ENCODE results near the gene UBR4.

Gene UBR4

DNA sequence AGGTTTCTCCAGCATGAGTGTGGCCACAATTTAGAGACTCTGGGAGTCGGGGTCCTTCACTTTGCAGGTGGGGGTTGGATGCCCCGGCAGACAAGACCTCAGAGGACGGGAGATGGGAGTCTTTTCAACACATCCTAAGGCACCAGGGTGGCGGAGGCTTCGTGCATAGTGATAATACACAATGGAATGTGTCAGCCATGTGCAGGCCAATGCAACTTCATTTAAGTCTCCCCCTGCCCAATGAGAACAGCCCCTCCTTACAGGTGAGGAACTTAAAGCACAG lies 177.7 kb downstream of the UBR4 start:
- DNase-seq (ENCODE audit: low spot score): no peak
- TF ChIP-seq, protein P1, sequence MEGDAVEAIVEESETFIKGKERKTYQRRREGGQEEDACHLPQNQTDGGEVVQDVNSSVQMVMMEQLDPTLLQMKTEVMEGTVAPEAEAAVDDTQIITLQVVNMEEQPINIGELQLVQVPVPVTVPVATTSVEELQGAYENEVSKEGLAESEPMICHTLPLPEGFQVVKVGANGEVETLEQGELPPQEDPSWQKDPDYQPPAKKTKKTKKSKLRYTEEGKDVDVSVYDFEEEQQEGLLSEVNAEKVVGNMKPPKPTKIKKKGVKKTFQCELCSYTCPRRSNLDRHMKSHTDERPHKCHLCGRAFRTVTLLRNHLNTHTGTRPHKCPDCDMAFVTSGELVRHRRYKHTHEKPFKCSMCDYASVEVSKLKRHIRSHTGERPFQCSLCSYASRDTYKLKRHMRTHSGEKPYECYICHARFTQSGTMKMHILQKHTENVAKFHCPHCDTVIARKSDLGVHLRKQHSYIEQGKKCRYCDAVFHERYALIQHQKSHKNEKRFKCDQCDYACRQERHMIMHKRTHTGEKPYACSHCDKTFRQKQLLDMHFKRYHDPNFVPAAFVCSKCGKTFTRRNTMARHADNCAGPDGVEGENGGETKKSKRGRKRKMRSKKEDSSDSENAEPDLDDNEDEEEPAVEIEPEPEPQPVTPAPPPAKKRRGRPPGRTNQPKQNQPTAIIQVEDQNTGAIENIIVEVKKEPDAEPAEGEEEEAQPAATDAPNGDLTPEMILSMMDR (IDR thresholded peaks at IDR 0.05; ENCODE audit: extremely low read depth, missing control alignments): no peak

DNA sequence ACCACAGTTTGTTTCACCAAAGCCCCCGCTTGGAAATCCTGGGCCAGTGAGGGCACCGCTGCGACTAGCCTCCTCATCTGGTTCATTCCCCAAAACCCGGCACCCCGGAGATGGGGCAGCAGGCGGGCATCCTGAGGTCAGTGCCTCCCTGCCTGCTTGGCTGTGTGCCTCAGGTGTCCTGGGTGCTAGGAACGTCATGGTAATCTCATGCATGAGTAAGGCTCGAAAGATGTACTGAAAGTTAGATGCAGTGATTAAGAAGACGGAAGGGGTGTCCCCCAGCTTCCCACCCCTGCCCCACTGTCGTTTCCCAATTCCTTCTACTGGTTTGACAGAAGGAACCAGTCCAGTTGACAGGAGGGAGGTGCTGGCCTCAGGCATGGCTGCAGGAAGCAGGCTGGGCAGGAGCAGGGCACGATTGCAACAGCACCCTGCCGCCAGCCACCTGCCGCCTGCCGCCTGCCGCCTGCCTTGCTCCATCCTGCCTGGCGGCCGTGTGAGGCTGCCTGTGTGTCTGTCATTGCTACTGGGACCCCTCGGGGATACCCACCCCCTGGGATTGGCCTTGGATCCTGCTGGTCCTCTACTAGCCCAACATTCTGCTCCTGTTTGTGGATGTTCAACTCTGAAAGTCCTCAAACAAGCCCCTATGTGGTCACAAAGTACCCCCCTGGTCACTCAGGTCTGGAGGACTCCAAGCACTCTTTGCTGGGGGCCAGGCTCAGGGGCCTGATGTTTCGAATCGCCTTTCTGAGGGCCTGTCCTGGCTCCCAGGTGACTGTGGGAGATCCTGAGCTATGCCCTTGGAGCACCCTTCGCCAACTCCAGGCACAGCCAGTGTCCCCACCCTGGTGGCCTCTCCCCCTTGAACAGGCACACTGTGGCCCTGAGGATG lies 180.6 kb downstream of the UBR4 start:
- TF ChIP-seq, protein P1 (IDR thresholded peaks at IDR 0.05; ENCODE audit: extremely low read depth, missing control alignments): no peak
- no peak for DNase-seq (ENCODE audit: low spot score)

DNA sequence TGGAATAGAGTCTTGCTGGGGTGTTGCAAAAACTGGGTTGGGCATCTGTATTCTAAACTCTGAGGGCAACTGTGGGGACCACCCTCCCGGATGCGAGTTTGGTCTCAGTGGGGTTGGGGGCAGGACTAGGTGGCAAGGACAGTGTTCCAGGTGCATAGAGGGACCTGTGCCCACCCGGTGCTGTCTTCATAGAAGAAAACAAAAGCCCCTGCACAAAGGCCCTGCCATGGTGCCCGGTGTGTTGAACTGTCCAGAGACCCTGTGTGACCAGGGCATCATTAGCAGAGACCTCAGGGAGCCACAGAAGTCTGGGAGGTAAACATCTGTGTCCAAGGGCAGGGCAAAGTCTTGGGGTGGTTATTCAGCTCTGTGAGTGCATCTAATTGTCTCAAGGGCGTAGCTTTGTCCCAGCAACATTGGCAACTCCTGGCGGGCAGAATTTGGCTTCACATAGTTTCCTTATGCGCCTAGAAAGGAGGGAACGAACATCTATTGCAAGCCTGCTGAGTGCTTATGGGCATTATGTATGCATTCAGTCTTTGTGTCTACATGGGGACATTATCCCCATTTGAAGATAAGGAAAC lies 181.4 kb downstream of the UBR4 start:
- DNase-seq (ENCODE audit: low spot score): no peak
- TF ChIP-seq, protein P1 (IDR thresholded peaks at IDR 0.05; ENCODE audit: extremely low read depth, missing control alignments): no peak

DNA sequence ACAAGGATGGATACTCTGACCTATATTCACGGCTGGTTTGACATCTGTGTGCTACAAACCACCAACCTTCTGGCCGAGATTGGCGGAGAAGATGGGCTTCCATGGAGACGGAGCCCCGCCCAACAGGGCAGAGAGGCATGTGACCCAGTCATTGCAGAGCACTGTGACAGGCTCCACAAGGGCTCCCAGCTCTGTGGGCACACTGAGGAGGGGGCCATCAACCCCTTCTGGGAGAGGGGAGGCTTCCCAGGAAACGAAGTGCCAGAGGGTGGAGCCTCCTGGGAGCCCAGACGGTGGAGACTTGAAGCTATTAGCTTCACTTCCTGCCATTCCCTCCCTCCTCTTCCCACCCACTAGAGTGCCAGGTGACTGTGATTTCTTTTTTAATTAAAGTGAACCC lies 182.0 kb downstream of the UBR4 start:
- DNase-seq (ENCODE audit: low spot score): no peak

More for the DNA sequence above, 182.0 kb downstream of the UBR4 start:
- TF ChIP-seq, protein P1 (IDR thresholded peaks at IDR 0.05; ENCODE audit: extremely low read depth, missing control alignments): no peak

Measured in GM20000 (cell line).